Fibroblast of pulmonary artery (primary cell): Measurements from ENCODE around the gene FAM174C.
A peak's percentile ranks its signal among the peaks of the same experiment; 100 is the strongest.
"Not testable (repeated sequence)": the region's sequence is repeated elsewhere in the genome, so short reads cannot be mapped to it uniquely, and the experiment has no call there.

Experiments used
- DNase-seq: peaks from one replicate; pipeline ENCODE4 v3.0.0-alpha.2; 2010; ENCODE audit warnings: low read depth
- H3K4me3 ChIP-seq: replicated peaks from 2 replicates; pipeline ENCODE4 v1.5.1; 2011; ENCODE audit warnings: low read depth, mild to moderate bottlenecking, control low read depth, low read length, moderate library complexity
- TF ChIP-seq, protein P1 (sequence below): IDR thresholded peaks from 2 replicates; pipeline ENCODE4 v1.5.1; 2011; ENCODE audit warnings: mild to moderate bottlenecking, control low read depth, low read length, inconsistent platforms; ENCODE audit errors: missing control alignments

FAM174C gene

DNA sequence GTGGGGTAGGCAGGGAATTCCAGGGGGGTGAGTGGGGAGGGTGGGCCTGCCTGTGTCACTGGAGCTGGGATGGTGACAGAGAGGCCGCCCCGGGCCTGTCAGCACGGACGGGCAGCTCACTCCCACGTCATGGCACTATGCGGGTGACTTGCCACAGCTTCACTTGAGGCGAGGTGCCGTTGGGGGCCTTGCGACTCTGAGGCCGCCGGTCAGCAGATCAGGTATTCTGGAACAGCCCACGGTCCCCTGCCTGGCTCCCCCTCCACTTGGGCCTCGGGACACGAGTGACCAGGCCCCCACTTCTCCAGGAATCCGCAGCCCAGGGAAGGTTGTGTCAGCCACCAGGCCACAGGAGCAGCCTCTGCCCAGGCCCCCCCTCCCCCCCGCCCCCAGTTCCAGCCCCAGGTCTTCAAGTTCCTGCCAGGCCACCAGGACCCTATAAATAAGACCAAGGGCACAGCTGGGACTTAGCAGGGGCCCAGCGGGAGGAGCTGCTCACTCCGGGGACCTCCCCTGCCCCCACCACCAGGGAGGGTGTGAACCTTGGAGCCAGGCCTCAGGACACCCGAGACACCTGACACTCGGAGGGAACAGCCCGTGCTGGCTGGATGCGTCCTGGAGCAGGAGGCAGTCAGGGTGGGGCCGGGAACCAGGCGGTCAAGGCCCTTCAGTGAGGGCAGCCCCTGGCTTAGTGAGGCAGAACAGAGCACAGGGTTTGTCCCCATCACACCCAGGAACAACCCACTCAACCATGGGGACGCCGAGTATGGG is 29.7 kb upstream of the FAM174C start:
- no peak overlapping the region for H3K4me3 ChIP-seq
- DNase-seq, result no peak
- TF ChIP-seq, protein P1, sequence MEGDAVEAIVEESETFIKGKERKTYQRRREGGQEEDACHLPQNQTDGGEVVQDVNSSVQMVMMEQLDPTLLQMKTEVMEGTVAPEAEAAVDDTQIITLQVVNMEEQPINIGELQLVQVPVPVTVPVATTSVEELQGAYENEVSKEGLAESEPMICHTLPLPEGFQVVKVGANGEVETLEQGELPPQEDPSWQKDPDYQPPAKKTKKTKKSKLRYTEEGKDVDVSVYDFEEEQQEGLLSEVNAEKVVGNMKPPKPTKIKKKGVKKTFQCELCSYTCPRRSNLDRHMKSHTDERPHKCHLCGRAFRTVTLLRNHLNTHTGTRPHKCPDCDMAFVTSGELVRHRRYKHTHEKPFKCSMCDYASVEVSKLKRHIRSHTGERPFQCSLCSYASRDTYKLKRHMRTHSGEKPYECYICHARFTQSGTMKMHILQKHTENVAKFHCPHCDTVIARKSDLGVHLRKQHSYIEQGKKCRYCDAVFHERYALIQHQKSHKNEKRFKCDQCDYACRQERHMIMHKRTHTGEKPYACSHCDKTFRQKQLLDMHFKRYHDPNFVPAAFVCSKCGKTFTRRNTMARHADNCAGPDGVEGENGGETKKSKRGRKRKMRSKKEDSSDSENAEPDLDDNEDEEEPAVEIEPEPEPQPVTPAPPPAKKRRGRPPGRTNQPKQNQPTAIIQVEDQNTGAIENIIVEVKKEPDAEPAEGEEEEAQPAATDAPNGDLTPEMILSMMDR, result no peak

DNA sequence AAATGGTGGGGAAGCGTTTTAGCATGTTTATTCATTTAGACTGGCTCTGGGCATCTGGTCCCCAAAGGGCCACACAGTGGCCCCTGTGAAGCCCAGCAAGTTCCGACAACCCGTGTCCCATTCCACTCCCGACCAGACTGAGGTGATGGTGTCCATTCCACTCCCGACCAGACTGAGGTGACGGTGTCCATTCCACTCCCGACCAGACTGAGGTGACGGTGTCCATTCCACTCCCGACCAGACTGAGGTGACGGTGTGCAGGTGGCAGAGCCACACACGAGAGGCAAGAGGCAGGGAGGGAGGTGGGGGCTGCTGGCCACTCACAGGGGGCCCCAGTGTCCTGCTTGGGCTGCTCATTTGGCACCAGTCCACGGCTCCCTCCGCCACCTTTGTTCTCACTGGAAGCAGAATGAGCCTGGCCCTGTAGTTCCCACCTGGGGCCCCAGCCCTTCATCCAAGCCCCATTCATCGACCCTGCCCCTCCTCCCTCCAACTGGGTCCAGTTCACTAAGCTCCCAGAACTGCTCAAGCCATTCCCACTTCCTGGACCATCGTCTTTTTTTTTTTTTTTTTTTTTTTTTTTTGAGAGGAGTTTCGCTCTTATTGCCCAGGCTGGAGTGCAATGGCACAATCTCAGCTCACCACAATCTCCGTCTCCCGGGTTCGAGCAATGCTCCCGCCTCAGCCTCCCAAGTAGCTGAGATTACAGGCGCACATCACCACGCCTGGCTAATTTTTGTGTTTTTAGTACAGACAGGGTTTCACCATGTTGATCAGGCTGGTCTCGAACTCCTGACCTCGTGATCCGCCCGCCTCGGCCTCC is 28.9 kb upstream of the FAM174C start:
- not testable (repeated sequence) for DNase-seq, H3K4me3 ChIP-seq

DNA sequence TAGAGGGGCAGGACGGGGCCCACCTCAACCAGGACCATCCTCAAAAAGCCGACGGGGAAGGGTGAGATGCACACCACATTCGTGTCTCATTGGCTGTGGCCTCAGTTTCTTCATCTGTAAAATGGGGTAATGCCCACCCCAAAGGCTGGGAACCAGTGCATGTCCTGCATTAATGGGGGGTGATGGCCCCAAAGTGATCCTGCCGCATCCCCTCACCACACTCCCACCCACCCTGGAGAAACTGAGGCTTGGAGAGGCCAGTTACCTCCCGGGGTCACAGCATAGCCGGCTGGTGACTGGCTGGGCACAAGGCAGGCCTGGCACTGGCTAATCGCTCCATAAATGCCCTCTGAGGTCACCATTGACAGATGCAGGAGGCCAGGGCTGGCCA is 27.6 kb upstream of the FAM174C start:
- no peak for DNase-seq

DNA sequence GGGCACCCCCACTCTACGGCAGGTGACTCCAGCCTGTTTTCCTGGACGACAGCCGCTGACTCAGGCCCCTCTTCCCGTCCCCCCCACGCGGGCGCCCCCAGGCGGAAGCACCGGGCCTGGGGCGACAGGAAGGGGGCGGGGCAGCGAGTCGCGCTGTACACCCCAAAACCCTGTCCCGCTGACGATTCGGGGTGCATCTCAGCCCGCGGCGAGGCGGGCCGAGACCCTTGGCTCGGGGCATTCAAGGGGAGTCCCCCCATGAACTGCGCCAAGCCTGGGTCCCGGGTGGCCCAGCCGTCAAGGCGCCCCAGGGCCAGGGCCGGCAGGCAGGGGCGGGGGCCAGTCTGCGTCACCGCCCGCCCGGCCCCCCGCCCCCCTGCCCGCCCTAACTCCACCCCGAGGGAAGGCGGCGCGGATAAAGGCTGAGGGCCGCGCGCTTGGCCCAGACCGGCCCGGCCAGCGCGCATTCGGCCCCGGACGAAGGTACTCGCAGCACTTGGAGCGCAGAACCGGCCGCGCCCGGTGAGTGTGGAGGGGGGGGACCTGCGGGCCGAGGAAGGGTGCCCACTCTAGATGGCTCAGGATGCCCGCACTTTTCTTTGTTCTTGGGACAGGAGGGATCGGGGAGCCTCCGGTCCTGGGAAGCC is 27.1 kb upstream of the FAM174C start, which contains the start of gene MIDN:
Gene MIDN, plus strand, starts transcription at position 445 of the 647 bp plus-strand sequence. CDS start 1,714 bp downstream, outside the sequence.
- peak within 1 kb of the TSS; percentile 73 for H3K4me3 ChIP-seq
- peak; percentile 93 for DNase-seq
- TF ChIP-seq, protein P1, result peak; percentile 17

More for the DNA sequence above, 27.6 kb upstream of the FAM174C start:
- TF ChIP-seq, protein P1, result no peak
- peak overlapping the region; percentile 73 for H3K4me3 ChIP-seq

DNA sequence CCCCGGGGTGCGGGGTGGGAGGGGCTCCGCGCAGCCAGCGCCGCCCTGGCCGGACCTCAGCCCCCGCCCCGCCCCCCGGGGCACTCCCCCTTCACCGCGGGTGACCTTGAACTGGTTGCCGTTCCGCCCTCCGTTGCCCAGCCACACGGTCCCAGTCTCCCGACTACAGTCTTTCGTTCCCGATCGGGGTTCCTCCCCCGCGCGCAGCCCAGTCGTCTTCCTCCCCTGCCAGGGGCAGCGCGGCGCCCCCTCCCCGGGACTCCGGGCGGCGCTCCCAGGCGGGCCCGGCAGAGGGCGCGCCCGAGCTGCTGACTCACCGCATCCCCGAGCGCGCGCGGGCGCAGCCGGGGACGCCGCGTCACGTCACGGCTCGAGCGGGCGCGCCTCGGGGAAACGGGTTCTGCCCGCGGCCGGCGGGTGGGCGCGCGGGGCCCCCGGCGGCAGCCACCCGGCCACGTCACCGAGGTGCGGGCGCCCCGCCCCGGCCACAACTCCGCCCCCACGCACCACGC is 26.5 kb upstream of the FAM174C start:
- peak; percentile 80 for DNase-seq
- TF ChIP-seq, protein P1, result peak; percentile 6
- H3K4me3 ChIP-seq, result peak overlapping the region; percentile 73

DNA sequence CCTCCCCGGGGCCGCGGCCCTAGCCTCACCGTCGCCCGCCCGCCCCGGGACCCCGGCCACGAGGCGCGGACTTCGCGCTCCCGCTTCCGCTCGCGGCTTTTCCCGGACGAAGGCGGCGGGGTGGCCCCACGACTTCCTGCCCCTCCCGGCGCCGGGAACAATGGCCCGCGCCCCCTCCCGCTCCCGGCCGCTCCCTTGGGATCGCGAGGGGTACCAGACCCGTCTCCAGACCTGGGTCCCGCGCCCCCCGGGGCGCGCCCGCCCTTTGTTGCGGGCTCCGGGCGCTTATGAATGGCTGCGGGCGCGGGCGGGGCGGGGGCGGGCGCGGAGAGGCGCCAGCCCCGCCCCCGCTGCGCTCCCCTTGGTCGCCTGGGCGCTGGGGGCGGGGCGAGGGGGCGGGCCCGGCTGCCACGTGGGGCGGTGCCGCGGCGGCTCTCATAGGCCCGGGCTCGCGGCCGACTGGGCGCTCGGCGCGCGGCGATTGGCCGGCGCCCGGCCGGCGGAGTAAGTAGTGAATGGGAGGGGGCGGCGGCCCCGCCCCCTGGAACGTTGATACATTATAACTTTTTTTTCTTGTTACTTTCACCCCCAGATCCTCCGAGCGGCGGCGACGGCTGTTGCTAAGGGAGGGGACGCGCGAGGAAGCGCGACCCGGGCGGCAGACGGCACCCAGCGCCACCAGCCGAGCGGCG is 25.9 kb upstream of the FAM174C start:
- peak; percentile 97 for DNase-seq
- H3K4me3 ChIP-seq, result peak overlapping the region; percentile 85
- TF ChIP-seq, protein P1, result no peak
